ENCODE data around the gene PLB1.

Gene PLB1

GRCh38 chr2:28633746-28634145 is 137.9 kb downstream of the PLB1 start:
- peak; percentile 82 to 87 for DNase-seq (ENCODE audit: low read depth in 2 of 2)
- no peak overlapping the region for H3K4me3 ChIP-seq (replicated peaks in 1 of 2; ENCODE audit: low read depth in 2 of 2, low read length in 2 of 2)
- TF ChIP-seq CTCF (IDR thresholded peaks at IDR 0.05; ENCODE audit: low read depth, low read length): no peak

GRCh38 chr2:28635191-28635611 is 139.3 kb downstream of the PLB1 start:
- H3K4me3 ChIP-seq (replicated peaks in 1 of 2; ENCODE audit: low read depth in 2 of 2, low read length in 2 of 2): no peak overlapping the region
- DNase-seq (ENCODE audit: low read depth in 2 of 2): peak; percentile 48 to 53
- TF ChIP-seq CTCF (IDR thresholded peaks at IDR 0.05; ENCODE audit: low read depth, low read length): no peak

GRCh38 chr2:28636491-28636890 is 140.6 kb downstream of the PLB1 start:
- H3K4me3 ChIP-seq (replicated peaks in 1 of 2; ENCODE audit: low read depth in 2 of 2, low read length in 2 of 2): no peak overlapping the region
- no peak for DNase-seq (ENCODE audit: low read depth in 2 of 2)
- TF ChIP-seq CTCF (IDR thresholded peaks at IDR 0.05; ENCODE audit: low read depth, low read length): no peak

GRCh38 chr2:28637066-28638047 is 141.5 kb downstream of the PLB1 start:
- no peak overlapping the region for H3K4me3 ChIP-seq (replicated peaks in 1 of 2; ENCODE audit: low read depth in 2 of 2, low read length in 2 of 2)
- peak; percentile 64 to 70 for DNase-seq (ENCODE audit: low read depth in 2 of 2)
- TF ChIP-seq CTCF (IDR thresholded peaks at IDR 0.05; ENCODE audit: low read depth, low read length): no peak

GRCh38 chr2:28638102-28638501 is 142.2 kb downstream of the PLB1 start:
- no peak for DNase-seq (ENCODE audit: low read depth in 2 of 2)
- TF ChIP-seq CTCF (IDR thresholded peaks at IDR 0.05; ENCODE audit: low read depth, low read length): no peak
- H3K4me3 ChIP-seq (replicated peaks in 1 of 2; ENCODE audit: low read depth in 2 of 2, low read length in 2 of 2): no peak overlapping the region

- no peak for DNase-seq (ENCODE audit: low read depth in 2 of 2)
- no peak overlapping the region for H3K4me3 ChIP-seq (replicated peaks in 1 of 2; ENCODE audit: low read depth in 2 of 2, low read length in 2 of 2)
- no peak for TF ChIP-seq CTCF (IDR thresholded peaks at IDR 0.05; ENCODE audit: low read depth, low read length)
Measured at GRCh38 chr2:28639092-28639691, 143.3 kb downstream of the PLB1 start.
